BJ (cell line): ENCODE results near the gene EGFLAM. TPM values are rescaled to one million over a fixed set of nuclear protein-coding genes. Genes with fewer than 3 reads are reported as not detected.
A peak's percentile ranks its signal among the peaks of the same experiment; 100 is the strongest.

ENCODE experiments used
- CTCF ChIA-PET: fragments of 350-600 bp; formaldehyde crosslinking; extraction: SDS; loops from one replicate; lab custom pipeline; 2021; ENCODE audit warnings: antibody characterized with exemption, inconsistent platforms; lab: Yijun Ruan, JAX
- POLR2A ChIA-PET: fragments of 300-600 bp; sonication (Branson Sonifier 250); formaldehyde crosslinking; extraction: SDS; loops from one replicate; lab custom pipeline; 2021; ENCODE audit warnings: antibody characterized with exemption; lab: Charles Lee
- DNase-seq: peaks from one replicate; pipeline ENCODE4 v3.0.0-alpha.2; 2011; ENCODE audit warnings: low read depth
- H3K27me3 ChIP-seq: 2 replicates; pipeline ENCODE4 v1.6.0; 2011; ENCODE audit warnings: low read length; ENCODE audit not compliant: control insufficient read depth, insufficient read depth
- H3K36me3 ChIP-seq: 2 replicates; pipeline ENCODE4 v1.5.1; 2011; ENCODE audit warnings: low read length; ENCODE audit not compliant: control insufficient read depth, insufficient read depth
- H3K4me3 ChIP-seq: 2 replicates; pipeline ENCODE4 v1.5.1; 2011; ENCODE audit warnings: low read depth, mild to moderate bottlenecking, control low read depth, low read length
- polyA plus RNA-seq: library from polyadenylated mRNA; depleted of rRNA; stranded (reverse); fragments of >200 nt; gene quantifications from 2 replicates; pipeline ENCODE4 v1.2.3, GENCODE V29; 2011
- TF ChIP-seq, protein P1 (sequence below): IDR thresholded peaks from 2 replicates; pipeline ENCODE4 v1.5.1; 2011; ENCODE audit warnings: low read depth, mild to moderate bottlenecking, control low read depth, inconsistent platforms, low read length, moderate library complexity; ENCODE audit not compliant: insufficient read depth

The EGFLAM gene
- polyA plus RNA-seq, 1 experiment, result 3.9 TPM

- no peaks in the 10 kb centered on the region for H3K36me3 ChIP-seq
- DNase-seq, result no peak
- TF ChIP-seq, protein P1, sequence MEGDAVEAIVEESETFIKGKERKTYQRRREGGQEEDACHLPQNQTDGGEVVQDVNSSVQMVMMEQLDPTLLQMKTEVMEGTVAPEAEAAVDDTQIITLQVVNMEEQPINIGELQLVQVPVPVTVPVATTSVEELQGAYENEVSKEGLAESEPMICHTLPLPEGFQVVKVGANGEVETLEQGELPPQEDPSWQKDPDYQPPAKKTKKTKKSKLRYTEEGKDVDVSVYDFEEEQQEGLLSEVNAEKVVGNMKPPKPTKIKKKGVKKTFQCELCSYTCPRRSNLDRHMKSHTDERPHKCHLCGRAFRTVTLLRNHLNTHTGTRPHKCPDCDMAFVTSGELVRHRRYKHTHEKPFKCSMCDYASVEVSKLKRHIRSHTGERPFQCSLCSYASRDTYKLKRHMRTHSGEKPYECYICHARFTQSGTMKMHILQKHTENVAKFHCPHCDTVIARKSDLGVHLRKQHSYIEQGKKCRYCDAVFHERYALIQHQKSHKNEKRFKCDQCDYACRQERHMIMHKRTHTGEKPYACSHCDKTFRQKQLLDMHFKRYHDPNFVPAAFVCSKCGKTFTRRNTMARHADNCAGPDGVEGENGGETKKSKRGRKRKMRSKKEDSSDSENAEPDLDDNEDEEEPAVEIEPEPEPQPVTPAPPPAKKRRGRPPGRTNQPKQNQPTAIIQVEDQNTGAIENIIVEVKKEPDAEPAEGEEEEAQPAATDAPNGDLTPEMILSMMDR, result no peak
- H3K4me3 ChIP-seq, result no peak overlapping the region
- ChIA-PET CTCF (interaction anchor here (5.9 kb wide), 1 partner anchor 370 kb away, joined by 35 read pairs; no protein-coding TSS in a partner anchor), POLR2A (no interaction called here)
- no peaks in the 10 kb centered on the region; the same call in 1 of the 2 replicates for H3K27me3 ChIP-seq
Observed at GRCh38 chr5:38438757-38439156, 180.4 kb downstream of the EGFLAM start.

GRCh38 chr5:38441453-38442246, 183.3 kb downstream of the EGFLAM start:
- Histone ChIP-seq H3K36me3 (no peaks in the 10 kb centered on the region), H3K27me3 (no peaks in the 10 kb centered on the region; the same call in none of the 2 replicates), H3K4me3 (no peak overlapping the region)
- POLR2A ChIA-PET, result interaction anchor here (0.6 kb wide), 1 partner anchor 24 kb away, joined by 3 read pairs; no protein-coding TSS in a partner anchor
- no peak for DNase-seq
- TF ChIP-seq, protein P1, result peak; percentile 96
- CTCF ChIA-PET, result interaction anchor here (0.6 to 9.8 kb wide), 63 partner anchors 10 to 542 kb away, joined by 3 to 182 read pairs (median 4); no protein-coding TSS in a partner anchor

GRCh38 chr5:38442247-38442573, 183.9 kb downstream of the EGFLAM start:
- ChIA-PET CTCF (interaction anchor here (0.7 to 9.8 kb wide), 58 partner anchors 10 to 405 kb away, joined by 3 to 182 read pairs (median 5); no protein-coding TSS in a partner anchor), POLR2A (interaction anchor here (0.6 kb wide), 1 partner anchor 25 kb away, joined by 3 read pairs; no protein-coding TSS in a partner anchor)
- TF ChIP-seq, protein P1, result no peak
- DNase-seq, result no peak
- no peaks in the 10 kb centered on the region; the same call in none of the 2 replicates for H3K27me3 ChIP-seq
- H3K36me3 ChIP-seq, result no peaks in the 10 kb centered on the region
- H3K4me3 ChIP-seq, result no peak overlapping the region

- no peak overlapping the region for H3K4me3 ChIP-seq
- POLR2A ChIA-PET, result no interaction called here
- TF ChIP-seq, protein P1, result no peak
Observed at GRCh38 chr5:38443390-38443789, 185.0 kb downstream of the EGFLAM start.

GRCh38 chr5:38445374-38446028, 187.1 kb downstream of the EGFLAM start:
- no peaks in the 10 kb centered on the region for H3K36me3 ChIP-seq
- H3K27me3 ChIP-seq, result no peaks in the 10 kb centered on the region; the same call in none of the 2 replicates
- TF ChIP-seq, protein P1, result no peak
- ChIA-PET POLR2A (no interaction called here), CTCF (interaction anchor here (0.6 to 9.8 kb wide), 8 partner anchors 12 to 362 kb away, joined by 3 to 182 read pairs (median 4); no protein-coding TSS in a partner anchor)
- peak overlapping the region; percentile 43 for H3K4me3 ChIP-seq
- no peak for DNase-seq

More at GRCh38 chr5:38443390-38443789, 185.0 kb downstream of the EGFLAM start:
- no peak for DNase-seq
- Histone ChIP-seq H3K36me3 (no peaks in the 10 kb centered on the region), H3K27me3 (no peaks in the 10 kb centered on the region; the same call in none of the 2 replicates)
- CTCF ChIA-PET, result interaction anchor here (0.8 to 9.8 kb wide), 6 partner anchors 9 to 364 kb away, joined by 4 to 182 read pairs (median 33); no protein-coding TSS in a partner anchor
